Activated T-cell treated with anti-CD3 and anti-CD28 coated beads, Interleukin-2, amount 50 U/mL, for 48 hours (primary cell): ENCODE data around the gene PURA.

Experiments used
- DNase-seq, 2 experiments: peaks; one replicate each; pipeline ENCODE4 v3.0.0-alpha.2; 2020

The PURA gene

DNA sequence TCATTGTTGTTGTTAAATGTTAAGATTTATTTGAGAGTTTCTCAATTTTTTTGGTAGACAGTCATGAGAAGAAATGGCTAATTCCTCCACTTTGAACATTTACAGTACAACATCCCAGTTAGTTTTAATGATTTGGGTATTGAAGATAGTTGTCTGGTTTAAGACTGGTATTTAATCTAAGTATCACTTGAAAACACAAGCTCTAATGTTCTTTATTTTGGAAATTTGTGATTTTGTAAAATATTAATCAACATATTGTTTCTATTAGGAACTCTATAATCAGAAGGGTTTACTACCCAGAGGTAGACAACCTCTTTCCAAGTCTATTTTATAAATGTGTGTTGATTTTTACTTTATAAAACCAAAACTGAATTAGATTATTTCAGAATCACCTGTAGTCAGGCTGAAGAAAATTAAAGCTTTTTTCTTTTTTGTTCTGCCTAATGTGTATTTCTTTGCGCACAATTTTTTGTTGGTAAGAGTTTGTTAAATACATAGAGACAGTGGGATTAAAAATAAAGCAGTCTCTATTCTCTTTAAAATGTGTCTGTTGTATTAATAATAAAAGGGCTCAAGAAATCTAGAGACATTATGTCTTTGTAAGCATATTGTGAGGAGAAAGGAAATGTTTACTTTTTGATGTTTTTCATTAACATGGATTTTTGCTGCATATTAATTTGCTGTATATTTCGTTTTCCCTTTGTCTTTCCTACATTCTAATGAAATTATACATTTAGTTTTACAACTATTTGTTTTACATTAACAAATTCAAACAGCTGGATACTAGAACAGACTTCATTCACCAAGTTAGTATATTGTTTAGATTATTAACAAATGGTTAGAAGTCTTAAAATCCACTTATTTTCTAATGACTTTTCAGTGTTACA lies 3.9 kb upstream of the PURA start:
- no peak for DNase-seq

DNA sequence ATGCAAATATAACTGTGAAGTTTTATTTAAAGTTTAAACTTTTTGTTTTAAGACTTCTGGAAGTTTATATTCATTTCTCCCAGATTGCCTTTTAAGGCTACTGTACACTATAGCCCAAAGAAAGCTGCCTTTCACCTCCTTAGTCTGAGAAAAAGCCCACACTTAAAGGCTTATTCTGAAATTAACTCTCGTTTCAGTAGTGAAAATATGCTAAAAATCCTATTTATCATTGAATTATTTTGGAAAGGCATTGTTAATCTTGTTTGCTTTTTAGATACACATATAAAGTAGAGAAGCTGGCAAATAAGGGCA lies 3.3 kb upstream of the PURA start:
- DNase-seq = no peak

DNA sequence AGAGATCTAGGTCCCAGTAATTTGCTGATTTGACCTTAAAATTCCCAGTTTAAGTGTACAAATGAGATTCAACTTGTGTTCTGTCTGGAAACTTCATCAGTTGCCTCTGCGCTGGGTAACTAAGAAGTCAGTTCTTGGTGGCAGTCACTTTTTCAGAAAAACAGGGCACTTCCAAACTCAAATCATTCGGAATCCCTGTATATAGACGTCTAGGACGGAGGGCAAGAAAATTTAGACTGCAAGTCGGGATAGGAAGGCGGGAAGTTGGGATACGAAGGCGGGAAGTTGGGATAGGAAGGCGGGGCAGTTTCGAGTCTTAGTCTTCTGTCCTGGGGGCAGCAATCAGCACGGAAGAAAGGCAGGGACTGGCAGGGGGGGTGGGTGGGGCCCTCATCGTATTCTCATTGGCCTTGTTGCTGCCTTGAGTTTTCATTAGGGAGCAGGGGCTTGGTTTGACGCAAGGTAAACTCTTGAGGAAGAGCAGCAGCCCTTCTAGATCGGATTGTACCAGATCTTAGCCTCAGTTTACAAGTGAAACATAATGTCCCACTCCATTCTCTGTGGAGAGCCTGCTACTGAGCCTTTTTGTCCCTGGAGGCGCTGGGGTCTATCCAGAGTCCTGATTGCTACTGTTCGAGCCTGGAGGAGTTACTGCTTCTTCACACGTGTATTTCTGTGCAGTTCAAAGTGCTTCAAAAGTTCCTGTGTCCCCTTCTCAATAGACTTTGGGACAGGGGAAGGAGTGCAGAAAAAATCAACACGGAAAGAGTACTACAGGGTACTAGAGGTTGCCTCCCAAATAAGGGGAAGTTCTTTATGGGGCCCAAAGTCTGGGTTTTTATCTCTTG lies 2.7 kb upstream of the PURA start:
- no peak for DNase-seq

DNA sequence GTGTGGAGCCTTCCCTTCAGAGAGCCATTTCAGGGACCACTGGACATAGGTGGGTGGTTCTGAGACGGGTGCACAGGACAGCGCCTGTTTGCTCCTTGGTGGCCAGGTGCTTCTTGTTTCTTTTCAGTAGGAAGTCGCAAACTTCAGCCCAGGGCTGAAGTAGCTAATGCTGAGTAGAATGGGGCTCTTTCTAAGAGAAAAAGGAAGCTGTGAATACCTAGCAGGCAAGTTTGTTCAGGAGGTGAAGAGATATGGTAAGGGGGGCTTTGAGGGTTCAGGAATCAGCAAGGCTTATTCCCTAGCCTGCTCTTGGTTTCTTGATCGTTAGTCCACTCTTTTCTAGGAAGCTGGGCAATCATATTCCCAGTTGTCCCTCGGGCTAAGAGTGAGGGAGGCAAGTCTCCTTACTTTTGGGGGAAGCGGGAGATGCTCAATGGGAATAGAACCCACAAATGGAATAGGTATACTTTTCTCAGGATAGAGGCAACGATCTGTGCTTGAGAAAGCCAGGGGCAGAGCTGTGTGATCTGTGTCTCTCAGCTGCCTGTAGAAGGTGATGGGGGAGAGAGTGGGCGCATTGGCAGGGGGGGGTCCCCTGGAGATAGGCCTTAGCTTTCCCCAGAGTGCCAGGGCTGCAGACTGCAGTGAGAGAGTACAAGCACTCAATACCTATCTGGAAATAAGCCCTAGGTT lies 1.9 kb upstream of the PURA start:
- no peak for DNase-seq

DNA sequence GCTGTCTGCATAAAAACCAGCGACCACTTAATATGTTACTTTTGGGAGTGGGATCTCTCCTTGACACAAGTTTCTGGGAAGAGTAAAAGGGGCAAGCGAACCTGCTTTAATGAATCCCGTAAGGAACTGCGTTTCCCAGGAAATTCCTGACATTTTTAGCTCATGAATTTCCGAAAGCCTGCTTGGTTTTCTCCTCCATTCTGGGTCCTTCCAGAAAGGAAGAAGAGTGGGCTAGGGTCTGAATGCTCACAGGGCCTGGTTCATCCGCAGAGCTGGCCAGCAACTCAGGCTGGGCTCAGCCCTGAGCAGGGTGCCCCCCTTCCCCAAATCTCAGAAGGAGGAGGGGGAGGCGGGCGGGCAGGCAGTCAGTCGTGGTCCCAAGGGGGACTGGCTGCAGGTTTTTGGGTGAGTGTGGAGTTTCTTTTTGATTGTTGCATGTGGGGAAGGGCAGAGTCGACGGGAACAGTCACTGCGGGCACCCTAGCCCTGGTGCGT lies 1.2 kb upstream of the PURA start:
- DNase-seq = no peak

DNA sequence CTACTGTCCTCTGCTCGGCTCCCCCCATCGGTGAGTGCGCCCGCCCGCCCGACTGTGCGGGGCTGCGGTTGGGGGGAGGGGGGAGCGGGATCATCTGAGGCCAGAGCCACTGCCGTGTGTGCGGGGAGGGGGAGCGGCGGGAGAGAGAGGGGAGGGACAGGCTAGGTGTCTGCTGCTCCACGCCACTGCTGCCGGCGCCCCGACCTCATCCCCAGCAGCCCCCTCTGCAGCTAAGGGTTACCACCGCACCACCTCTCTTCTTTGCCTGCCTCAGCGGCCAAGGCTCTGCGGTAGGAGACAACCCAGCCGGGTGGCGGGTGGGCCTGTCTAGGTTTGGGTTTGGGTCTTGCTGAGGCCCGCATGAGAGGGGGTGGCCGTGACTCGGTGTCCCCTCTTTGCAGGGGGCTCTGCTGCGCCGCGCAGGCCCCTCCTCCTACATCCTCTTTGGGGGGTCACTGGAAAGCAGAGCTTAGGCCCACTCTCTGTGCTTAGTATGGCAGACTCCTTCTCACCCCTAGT lies 670 bp upstream of the PURA start:
- DNase-seq = peak; percentile 41 to 51

DNA sequence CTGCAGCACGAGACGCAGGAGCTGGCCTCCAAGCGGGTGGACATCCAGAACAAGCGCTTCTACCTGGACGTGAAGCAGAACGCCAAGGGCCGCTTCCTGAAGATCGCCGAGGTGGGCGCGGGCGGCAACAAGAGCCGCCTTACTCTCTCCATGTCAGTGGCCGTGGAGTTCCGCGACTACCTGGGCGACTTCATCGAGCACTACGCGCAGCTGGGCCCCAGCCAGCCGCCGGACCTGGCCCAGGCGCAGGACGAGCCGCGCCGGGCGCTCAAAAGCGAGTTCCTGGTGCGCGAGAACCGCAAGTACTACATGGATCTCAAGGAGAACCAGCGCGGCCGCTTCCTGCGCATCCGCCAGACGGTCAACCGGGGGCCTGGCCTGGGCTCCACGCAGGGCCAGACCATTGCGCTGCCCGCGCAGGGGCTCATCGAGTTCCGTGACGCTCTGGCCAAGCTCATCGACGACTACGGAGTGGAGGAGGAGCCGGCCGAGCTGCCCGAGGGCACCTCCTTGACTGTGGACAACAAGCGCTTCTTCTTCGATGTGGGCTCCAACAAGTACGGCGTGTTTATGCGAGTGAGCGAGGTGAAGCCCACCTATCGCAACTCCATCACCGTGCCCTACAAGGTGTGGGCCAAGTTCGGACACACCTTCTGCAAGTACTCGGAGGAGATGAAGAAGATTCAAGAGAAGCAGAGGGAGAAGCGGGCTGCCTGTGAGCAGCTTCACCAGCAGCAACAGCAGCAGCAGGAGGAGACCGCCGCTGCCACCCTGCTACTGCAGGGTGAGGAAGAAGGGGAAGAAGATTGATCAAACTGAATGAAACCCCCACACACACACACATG lies 654 bp downstream of the PURA start:
- peak; percentile 68 to 73 for DNase-seq

DNA sequence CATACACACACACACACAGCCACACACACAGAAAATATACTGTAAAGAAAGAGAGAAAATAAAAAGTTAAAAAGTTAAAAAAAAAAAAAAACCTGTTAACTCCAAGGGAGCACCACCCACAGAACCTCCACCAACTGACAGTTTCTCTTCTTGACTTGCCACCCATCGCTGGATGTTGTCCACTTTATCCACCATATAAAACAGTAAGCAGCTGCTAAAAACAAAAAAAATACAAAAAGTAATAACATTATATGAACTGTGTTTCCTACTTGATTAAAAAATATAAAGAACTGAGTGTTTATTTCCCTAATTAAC lies 1.2 kb downstream of the PURA start:
- DNase-seq = no peak

DNA sequence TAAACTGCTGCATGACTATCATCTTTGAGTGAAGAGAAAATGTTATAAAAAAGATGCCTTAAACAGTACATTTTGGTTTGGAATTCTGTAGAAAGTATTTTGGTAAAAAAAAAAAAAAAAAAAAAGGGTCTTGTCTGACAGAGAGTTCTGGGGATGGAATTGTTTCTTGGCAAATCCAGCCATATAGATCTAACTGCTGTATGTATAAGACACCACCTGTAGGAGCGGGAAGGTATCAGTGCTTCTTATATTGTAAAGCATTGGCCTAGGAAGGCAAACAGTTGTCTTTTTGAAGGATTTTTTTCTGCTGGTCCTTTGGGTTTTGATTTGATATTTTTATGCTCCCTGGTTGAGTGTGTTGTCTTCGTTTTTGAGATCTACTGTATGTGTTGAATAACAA lies 2.8 kb downstream of the PURA start:
- DNase-seq = no peak

DNA sequence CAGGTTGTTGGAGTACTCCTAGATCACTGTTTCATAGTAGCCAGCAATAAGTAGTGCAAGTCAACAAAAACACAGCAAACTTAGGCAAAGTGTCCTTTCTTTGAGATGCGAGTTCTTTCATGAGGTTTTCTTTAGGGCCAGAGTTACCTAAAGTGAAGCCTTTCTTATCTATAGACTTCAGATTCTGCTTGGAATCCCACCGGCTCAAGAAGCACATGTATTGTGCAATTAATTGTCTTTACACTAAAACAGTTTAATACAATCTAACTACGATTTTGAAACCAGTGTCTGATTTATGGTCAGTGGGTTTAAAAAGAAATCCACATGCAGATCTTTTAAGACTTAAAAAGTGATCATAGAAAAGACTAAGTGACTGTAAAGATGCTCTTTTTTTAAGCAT lies 3.6 kb downstream of the PURA start:
- DNase-seq = no peak

DNA sequence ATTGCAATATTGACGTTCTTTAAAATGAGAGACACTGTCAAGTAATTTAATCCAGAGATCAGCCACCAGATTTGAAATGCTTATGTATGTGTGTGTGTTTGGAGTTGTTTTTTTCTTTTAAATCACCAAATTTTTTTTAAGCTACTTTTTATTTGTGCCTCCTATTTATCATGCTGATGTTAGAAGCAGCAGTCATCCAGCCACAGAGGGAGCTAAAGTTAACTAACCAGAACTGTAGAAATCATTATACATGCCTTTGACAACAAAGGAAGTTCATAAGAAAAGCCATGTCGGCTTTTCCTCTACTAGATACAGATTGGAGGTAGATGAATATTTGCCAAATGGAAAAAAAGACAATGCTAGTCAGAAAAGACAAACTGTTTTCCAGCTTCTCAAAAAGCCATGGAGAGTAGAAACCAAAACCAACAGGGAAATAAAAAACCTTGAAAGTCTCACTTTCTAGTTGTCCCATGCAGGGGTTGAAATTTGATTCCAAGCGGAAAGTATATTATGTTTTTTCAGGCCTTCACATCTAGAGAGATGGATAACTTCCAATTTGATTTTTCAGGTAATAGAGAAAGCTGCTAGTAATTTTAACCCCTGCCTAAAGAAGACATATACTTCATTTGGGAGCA lies 4.5 kb downstream of the PURA start:
- no peak for DNase-seq

DNA sequence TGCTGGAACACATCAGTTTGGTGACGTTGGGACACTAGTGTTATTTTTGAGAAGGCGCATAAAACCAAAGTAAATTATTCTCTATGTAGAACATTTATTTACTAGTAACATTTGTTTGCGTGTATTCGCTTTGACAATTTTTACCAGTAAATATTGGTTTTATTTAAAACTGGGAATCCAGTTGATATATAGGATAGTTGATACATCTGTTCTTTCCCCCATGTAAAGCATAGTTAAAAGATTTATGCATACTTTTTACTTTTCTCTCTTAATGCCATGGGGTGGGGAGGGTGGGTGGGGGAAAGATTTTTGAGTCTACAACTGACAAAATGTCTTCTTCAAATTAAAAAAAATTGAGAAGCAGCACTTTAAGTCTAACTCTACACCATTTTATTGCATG lies 11.7 kb downstream of the PURA start, which contains the start of gene IGIP:
IGIP (plus strand) TSS at position 301 of the 400 bp plus-strand sequence. CDS start 2,540 bp downstream, outside the sequence.
- no peak for DNase-seq

DNA sequence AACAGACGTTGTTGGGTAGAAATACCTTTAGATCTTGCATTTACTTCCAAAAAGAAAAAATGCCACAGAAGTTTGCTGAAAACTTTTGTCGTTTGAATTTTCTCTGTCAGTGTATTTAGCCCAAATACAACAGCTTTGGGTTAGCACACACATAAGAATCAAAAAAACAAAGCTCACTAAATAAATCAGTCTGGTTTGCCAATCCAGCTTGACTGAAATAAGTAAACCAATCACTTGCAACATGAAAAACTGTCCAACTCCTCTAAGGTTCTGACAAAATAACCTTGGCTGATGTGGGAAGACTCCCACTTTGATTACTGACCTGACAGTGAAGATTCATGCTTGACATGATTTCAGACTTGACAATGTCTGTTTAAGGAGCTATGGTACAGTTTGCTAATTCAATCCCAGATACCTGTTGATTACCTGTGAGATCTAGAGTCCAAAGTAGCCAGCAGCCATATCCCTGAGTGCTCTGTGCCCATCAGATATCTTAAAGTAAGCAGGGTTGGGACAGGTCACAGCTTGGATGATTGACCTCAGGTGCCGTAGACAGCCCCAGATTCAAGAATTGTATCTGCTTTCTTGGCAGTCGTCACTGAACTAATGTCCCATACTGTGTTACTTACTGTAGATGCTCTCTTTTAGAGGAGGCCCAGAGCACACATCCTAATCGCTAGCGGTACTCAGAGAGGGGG lies 12.6 kb downstream of the PURA start:
- no peak for DNase-seq

DNA sequence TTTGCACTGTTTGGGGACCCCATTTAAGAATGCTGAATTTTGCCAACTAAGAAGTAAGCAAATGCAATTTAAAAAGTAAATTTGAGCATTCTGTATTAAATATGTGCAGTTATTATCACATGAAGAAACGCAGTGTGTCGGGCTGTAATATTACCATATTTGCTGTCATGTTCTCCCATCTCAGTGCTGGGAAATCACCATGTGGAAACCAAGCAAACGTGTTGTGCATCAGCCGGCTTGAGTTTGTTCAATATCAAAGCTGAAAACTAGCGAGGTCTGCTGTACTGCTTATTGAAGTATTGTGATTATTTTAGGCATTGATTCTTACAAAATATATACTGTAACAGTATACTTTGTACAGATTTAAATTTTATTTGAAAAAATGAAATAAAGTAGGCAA lies 14.5 kb downstream of the PURA start:
- DNase-seq = no peak

DNA sequence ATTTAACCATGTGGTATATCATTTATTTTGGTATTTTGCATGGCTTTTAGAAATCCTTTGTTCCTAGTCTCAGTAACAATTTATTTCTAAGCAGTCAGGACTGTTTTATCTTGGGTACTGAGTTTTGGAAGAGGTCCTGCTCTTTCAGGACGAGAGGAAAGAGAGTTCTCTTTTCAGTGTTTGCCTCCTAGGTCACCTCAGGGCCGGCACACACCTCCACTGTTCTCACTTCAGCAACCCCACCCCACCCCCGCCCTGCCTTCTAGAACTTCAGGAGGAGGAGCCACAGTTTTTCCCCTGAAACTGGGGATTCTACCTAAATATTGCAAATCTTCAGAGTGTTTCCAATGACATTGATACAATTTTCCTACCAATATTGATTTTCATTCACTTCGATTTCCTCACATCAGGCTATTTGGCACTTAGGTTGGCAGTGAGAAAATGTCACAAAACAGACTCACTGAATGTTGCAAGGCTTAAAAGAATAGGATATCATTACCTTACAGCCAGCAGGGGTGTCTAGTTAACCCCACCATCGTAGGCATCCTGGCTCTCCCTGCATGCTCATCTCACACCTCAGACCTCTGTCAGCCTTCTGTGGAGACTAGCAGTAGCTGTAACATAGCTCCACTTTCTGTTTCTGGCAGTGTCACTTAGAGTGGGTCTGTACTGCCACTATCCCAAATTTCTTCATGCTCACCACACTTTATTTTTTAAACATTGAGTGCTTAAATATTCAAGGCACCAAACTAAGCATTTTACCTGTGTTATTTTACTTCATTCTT lies 17.2 kb downstream of the PURA start:
- peak in 1 of 2 experiments; percentile 12 for DNase-seq

DNA sequence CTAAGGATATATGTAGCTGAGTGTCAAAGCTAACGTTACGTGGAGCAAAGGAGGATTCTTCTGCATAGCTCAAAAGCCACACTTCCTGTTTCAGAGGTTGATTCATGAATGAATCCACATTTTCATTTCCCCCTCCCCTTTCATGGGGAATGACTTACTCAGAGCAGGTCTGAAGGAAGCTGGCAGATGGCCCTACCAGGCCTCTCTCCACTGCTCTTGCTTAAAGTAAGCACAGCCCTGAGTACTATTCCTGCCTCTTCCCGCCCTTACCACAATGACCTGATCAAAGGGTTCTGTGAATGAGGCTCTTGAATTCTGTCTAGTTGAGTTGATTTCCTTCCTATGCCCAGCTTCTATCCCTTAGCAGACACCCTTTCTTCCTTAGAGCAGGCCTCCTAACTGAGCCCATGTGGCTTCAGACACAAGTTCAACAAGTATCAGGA lies 18.1 kb downstream of the PURA start:
- DNase-seq = peak; percentile 22 to 33

DNA sequence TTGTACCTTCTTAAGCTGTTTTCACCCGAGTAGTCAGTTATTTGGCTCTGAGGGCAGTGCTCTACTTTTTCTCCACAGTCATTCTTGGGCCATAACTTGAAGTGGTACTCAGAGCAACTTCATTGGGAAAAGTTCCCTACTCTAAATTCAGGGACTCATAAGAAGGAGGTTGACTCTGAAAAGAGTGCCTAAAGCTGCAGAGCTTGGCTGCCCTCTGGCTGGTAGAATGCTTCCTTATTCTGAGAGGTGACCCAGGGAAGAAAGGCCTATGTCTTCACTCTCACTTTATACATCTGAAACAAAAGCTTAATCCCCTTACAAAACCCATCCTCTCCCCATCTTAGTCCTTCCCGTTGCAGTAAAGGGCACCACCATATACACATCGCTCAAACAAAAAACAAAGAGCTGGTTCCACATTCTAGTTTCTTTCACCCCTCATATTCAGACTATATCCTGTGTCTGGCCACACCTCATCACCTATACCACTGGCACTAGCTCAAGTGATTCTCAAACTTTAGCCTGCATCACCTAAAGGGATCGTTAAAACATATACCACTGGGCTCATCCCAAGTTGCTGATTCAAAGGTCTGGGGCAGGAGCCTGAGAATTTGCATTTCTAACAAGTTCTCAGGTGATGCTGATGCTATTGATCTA lies 19.7 kb downstream of the PURA start:
- peak in 1 of 2 experiments; percentile 2 for DNase-seq

DNA sequence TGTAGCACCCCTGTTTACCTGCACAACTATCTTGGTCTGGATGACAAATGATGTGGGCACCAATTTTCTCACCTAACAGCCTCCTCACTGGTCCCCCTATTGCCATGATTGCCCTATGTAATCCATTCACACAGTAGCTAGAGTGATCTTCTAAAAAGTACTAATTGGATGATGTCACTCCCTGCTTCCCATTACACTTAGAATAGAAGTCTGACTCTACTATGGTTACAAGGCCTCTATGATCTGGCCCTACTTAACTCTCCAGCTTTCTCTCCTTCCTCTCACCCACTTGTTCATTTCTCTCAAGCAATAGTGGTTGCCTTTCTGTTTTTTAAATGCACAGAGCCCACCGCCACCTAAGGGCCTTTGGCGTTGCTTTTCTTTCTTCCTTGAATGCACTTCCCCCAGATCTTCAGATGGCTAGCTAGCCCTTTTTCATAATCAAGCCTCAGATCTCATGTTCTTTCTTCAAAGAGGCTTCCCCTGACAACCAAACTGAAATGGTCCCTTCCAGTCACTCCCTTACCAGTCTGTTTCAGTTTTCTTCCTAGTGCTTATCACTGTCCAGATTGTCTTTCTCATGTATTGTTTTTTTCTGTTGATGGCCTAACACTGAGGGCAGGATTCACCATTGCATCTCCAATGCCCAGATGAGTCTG lies 20.5 kb downstream of the PURA start:
- DNase-seq = peak in 1 of 2 experiments; percentile 4

DNA sequence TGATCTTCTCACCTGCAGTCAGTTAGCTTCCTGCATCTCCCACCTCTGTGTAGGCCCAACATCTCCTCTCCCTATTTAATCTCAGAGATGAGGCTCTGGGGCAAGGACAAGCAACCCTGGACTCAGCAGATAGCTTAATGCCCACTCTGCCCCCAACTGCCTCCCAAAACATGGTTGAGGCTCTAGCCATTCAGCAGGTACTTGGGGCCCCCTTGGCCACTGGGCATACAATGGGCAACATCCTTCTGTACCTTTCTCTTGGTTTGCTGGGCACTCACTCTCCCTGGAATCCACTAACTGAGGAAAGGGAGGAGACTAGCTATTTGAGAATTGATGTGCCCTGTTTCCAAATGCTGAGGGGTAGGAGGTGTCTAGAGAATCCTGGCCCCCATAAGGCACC lies 21.2 kb downstream of the PURA start:
- DNase-seq = no peak
